GM21447 (cell line): ENCODE data around the gene NAA60.
"Not testable (repeated sequence)": the region's sequence is repeated elsewhere in the genome, so short reads cannot be mapped to it uniquely, and the experiment has no call there.

Experiments used
- ATAC-seq: cut with Tn5 transposase; IDR thresholded peaks from one replicate; pipeline ENCODE4 v1.9.1; 2021; ENCODE audit not compliant: unreplicated experiment

Gene NAA60

DNA sequence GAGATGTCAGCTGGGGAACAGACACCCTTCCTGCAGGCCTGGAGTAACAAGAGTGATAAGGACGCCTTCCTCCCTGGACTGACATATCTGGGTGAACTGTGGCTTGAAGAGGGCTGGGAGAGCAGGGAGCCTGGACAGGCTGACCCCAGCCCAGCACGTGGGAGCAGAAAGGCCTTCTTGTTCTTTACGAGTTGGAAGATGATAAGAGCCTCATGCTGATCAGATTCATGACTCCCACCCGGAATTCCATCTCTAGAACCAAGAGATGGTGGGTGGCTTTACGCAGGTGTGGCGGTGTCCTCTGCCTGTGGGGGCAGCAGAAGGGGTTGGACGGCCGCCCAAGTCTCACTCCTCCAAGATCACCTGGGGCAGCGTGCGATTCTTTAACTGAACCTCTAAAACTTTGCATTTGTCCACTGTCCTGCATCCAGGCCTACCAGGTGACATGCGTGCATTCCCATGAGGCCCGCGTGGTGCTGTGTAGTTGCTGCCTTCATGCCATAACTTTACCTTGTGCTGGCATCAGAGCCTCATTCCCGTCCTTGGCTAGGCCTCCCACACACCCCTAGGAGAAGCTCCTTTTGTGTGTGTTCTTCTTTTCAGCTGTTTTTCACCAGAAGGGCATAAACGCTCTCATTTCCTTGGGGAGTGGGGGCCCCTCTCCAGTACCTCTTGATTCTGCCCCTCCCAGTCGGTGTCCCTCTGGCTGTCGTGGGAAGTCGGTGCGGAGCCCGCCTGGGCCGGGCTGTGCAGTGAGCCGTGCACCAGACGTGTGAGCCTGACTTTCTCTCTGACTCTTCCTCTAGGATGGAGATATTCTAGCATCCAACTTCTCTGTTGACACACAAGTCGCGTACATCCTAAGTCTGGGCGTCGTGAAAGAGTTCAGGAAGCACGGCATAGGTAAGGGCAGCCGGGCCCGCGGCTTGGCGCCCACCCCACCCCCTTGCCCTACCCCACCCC lies 38.5 kb downstream of the NAA60 start:
- no peak for ATAC-seq

GRCh38 chr16:3482659-3483241 lies 39.3 kb downstream of the NAA60 start:
- no peak for ATAC-seq

DNA sequence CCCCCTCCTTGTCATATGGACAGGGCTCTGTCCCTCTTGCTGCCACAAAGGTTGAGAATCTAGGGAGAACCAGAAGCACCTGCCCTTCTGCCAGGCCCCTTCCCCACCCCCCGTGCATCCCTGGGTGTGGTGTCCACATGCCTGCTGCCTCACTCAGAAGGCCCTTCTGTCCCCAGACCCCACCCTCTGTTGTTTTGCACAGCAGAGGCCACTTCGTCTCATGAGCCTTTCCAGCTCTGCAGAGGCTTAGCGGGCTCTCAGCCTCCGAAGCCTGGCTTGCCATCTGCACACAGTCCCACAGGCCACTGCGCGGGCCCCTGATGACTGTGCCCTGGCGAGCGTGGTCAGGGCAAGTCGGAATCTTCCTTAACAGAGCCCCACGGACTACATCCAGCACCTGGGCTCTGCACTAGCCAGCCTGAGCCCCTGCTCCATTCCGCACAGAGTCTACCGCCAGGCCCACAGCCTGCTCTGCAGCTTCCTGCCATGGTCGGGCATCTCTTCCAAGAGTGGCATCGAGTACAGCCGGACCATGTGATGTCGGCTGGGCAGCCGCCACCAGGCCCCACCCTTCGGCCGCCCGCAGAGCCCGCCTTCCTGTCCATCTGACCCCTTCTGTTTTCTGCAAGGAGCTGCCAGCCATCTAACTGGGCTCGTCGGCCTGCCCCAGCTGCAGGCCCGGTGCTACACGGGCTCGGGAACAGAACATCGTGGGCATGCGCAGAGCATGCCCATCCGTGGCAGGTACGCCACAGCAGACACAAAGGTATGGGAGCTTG lies 41.0 kb downstream of the NAA60 start:
- ATAC-seq, result no peak

- ATAC-seq, result no peak
Observed at GRCh38 chr16:3485097-3485745, 41.7 kb downstream of the NAA60 start.

DNA sequence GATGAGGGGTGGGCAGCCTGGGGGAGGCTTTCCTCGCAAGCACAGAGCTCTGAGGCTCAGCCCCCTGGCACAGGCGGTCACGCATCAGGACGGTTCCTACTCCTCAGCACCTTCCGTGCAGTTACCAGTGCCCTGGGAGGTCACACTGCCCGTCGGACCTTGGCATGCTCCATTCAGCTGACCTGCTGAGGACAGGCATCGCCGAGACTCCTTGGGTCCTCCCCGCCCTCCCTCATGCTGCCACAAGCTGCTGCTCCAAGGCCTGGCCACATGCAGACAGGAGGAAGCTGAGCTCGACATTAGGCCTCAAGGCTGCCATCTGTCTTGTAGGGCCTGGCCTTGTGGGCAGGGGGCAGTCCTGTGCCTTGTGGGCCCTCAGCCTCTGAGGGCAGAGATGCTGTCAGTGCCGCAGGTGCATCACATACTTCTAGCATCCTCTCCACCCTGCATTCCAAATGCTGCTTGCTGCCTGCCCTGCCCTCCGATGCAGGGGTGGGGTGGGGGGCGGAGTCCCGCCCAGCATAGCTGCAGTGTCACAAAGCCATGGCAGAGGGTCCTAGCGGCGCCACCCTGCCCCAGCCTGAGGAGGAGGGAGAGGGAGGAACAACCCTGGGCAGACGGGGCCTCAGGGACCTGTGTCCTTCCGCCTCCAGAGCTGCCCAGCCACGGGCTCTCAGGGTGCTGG lies 42.5 kb downstream of the NAA60 start:
- no peak for ATAC-seq

DNA sequence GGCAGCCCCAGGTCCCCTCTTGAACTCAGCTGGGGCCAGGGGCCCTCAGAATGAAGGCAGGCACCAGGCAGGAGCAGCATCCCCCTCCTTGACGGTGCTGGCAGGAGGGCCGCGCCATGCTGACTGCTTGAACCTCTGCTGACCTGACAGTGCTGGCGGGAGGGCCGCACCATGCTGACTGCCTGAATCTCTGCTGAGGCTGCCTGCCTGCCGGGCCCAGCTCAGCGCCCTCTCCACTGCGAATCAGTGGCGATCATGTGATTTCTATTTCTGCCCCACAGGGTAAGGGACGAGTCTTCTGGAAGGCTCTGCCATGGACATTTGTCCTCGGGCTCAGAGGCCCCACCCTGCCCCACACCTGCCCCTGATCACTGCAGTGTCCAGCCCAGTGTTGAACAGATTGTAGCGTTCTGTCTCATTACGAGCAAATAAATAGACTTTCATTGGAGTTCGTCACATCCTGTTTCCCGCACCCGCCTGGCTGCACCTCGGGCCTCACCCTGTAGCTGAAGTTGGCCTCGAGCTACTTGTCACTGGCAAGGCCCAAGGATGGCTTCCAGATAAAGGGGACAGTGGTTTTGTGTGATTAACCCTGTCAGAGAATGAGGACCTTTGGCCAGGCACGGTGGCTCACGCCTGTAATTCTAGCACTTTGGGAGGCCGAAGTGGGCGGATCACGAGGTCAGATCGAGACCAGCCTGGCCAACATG lies 43.2 kb downstream of the NAA60 start:
- no peak for ATAC-seq

DNA sequence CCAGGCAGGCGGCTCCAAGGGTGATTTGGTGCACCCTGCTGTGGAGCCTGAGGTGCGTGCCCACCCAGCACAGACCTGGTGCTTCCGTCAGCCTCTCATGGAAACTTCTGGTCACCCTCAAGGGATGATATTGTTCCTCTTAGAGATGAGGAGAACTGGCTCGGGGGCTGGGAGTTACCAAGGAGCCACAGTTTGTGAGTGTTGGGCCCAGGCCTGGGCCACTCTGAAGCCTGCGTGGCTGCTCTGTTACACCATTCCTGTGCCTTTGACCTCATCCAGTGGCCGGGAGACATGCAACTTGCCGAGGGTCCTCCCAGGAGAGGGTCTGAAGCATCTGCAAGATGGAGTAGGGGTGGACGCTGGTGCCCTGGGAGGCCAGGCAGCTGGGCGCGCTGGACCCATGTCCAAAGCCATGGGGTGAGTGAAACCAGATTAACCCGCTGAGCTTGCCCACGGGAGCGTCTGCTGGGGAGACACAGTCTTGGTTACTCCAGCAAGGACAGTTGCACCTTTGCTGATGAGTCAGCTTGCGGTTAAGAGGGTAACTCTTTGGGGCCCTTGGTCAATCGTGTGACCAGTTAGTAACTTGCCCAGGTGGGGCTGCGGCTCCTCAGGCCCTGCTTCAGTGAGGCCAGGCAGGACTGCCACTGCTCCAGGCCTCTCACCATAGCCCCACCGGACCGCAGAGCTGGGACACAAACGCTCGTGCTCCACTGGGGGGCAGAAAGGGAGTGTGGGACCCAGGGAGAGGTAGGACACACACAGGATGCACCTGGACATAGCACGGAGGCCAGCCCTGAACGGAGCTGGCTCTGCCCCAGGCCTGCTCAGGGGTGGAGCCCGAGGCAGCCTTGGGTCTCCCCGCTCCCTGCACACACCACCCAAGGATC lies 44.3 kb downstream of the NAA60 start:
- no peak for ATAC-seq

- no peak for ATAC-seq
Observed at GRCh38 chr16:3488801-3489200, 45.3 kb downstream of the NAA60 start.

GRCh38 chr16:3490911-3491629 lies 47.6 kb downstream of the NAA60 start:
- ATAC-seq, result no peak

GRCh38 chr16:3492356-3492755 lies 48.9 kb downstream of the NAA60 start:
- ATAC-seq, result no peak

DNA sequence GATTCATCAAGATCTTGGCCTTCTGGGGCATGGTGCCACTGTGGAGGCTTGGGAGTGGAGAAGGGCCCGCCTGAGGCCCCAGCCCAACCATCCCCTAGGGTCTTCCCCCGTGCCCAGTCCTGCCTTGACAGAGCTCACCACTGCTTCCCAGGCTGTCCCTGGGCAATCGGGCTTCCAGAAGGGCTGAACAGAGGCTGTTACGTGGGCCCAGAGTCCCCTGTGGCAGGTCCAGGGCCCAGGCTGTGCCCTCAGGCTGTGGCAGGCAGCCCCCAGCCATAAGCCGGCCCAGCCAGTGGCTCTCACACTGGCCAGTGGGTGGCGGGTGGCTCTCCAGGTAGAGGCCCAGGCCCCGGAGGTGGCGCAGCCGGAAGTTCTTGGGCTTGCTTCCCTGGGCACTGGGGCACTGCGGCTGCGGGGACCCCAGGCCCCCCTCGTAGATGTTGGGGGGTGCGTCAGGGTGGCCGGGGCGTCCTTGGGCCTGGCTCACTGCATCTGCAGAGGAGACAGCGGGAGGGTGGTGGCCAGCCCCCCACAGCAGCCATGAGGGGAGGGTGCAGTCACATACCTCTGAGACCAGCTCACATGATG lies 51.0 kb downstream of the NAA60 start:
- ATAC-seq, result no peak

DNA sequence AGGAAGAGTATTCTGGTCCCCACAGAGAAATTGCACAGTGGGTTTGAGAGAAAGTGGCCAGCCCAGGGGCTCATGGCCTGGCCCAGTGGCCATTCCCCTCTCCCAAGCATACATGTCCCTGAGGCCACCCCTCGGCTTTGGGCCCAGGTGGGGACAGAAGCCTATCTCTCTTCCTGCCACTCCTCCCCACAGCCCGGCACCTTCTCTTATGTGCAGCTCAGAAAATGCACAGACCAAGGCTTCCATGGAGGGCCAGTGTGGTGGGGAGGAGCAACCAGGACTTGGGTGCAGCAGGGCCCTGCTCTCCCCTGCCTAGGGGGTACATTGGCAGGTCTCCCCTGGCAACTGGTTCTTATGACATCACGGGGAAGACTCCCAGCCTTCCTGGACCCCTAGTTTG lies 51.7 kb downstream of the NAA60 start, which contains the start of gene C16orf90:
TSS of gene C16orf90 (minus strand) at position 314 of the 400 bp plus-strand sequence. CDS start at position 246, 68 bp downstream.
- ATAC-seq, result no peak

- no peak for ATAC-seq
Observed at GRCh38 chr16:3496386-3496785, 52.9 kb downstream of the NAA60 start.

DNA sequence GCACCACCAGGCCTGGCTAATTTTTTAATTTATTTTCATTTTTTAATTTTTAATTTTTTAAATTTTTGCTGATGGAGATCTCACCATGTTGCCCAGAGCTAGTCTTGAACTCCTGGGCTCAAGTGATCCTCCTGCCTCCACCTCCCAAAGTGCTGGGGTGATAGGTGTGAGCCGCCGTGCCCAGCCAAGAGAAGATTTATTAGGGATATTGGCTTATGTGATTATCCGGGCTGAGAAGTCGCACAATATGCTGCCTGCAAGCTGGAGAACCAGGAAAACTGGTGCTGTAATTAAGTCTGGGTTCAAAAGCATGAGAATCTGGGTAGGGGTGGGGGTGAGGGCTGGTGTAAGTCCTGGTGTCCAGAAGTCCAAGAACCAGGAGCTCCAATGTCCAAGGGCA lies 54.3 kb downstream of the NAA60 start:
- no peak for ATAC-seq

DNA sequence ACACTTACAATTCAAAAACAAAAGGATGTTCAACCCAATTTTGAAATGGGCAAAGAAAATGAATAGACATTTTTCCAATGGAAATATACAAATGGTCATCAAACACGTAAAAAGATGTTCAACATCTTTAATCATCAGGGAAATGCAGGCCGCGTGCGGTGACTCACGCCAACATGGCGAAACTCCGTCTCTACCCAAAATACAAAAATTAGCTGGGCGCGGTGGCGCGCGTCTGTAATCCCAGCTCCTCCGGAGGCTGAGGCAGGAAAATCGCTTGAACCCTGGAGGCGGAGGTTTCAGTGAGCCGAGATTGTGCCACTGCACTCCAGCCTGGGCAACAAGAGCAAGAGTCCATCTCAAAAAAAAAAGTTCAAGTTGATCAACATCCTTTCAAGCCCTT lies 55.5 kb downstream of the NAA60 start:
- ATAC-seq, result no peak

DNA sequence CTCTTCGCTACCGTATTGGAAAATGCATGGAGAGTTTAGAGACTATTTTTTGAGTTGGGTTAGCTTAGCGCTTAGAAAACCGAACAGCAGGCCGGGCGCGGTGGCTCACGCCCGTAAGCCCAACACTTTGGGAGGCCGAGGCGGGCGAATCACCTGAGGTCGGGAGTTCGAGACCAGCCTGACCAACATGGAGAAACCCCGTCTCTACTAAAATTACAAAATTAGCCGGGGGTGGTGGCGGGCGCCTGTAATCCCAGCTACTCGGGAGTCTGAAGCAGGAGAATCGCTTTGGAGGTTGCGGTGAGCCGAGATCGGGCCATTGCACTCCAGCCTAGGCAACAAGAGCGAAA lies 57.9 kb downstream of the NAA60 start:
- ATAC-seq, result not testable (repeated sequence)

DNA sequence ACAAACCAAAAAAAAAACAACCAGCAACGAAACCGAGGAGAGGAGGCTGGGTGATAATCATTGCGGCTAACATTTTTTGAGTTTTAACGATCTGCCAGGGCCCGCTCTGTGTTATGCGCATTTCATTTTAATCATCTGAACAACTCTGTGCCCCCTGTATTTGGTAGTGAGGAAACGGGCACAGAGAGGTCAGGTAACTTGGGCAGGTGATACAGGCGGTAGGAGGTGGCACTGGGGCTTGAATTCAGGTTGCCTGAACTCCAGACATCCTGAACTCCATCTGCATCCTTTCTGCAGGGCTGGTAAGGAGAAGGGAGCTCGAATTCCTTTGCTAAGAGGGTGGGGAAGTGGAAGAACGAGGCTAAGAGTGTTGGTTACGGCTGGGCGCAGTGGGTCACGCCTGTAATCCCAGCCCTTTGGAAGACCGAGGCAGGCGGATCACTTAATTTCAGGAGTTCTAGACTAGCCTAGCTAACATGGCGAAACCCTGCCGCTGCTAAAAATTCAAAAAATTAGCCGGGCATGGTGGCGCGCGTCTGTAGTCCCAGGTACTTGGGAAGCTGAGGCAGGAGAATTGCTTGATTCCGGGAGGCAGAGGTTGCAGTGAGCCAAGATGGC lies 58.4 kb downstream of the NAA60 start:
- no peak for ATAC-seq
